Measurements from ENCODE around the gene CHD8.

Gene CHD8

DNA sequence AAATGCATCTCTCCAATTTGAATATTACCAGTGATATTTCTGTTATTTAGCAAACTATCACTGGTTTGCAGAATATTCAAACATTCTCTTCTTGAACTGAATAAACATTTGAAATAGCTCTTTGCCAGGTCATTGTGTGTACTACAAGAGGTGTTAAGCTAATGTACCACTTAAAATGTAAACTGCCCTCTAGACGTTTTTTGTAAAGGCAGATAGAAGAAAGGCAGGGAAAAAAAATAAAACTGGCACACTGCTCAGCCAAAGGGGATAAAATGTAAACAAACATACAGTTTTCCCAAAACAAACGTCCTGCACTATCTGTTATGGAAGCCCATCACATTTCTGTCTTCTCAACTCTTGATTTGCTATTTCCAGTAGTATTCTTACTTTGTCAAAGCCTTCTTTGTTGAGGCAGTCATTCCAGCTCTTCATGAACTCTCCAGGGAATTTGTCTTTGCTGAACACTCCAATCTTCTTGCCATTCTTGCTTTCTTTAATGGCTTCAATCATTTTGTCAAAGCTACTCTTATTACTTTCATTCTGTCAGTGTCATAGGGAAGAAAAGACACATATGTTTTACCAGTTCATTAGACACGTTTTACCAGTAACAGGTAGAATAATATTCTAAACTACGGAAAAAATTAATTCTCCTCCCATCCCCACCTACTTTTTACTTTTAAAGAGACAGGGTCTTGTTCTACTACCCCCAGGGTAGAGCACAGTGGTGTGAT lies 85.8 kb downstream of the CHD8 start:
- DNase-seq (ENCODE audit: low read depth, low spot score): no peak

DNA sequence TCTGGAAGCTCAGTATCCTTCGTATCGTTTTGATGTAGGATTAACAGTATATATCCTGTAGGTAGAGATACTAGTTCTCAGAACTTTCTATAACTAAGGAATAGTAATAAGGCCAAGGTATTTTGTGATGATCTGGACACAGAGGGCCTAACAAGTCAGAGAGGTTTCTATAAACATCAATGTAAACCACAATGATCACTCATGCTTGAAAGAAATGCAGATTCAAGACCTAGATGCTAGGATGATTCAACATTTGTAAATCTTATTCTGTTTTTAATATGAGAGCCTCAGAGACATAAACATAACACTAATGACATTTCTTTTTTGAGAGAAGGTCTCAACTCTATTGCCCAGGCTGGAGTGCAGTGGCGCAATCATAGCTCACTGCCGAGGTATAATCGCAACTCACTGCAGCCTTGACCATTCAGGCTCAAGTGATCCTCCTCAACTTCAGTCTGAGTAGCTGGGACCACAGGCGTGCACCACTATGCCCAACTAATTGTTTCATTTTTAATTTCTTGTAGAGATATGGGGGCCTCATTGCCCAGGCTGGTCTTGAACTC lies 88.3 kb downstream of the CHD8 start:
- DNase-seq (ENCODE audit: low read depth, low spot score): no peak

DNA sequence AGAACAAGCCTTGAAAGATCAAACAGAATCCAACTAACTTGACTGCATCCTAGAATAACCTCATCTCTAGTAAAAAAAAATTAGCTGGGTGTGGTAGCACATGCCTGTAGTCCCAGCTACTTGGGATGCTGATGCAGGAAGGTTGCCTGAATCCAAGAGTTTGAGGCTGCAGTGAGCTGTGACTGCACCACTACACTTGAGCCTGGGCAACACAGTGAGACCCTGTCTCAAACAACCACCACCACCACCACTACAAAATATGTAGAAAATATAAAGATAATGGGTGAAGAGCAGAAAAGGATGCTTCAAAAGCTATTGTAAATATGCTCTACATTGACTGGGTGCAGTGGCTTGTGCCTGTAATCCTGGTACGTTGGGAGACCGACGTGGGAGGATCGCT lies 99.4 kb downstream of the CHD8 start:
- no peak for DNase-seq (ENCODE audit: low read depth, low spot score)

DNA sequence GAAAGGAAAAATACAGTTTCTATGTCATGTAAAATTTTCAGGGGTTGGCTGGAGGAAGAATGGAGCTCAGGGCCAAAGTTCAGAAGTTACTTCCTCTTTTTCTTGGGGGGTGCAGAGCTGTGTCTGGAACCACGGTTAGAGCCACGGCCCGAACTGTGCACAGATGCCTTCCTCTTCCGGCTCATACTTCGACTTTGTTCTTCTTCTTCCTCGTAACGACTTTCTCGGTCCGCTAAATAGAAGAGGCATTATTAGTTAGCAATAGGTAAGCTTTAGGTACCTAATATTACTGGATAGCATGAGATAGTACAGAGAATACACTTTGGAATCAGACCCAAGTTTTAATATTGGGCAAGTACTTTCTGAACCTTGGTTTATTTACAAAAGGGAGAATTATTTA lies 103.3 kb downstream of the CHD8 start:
- DNase-seq (ENCODE audit: low read depth, low spot score): no peak

DNA sequence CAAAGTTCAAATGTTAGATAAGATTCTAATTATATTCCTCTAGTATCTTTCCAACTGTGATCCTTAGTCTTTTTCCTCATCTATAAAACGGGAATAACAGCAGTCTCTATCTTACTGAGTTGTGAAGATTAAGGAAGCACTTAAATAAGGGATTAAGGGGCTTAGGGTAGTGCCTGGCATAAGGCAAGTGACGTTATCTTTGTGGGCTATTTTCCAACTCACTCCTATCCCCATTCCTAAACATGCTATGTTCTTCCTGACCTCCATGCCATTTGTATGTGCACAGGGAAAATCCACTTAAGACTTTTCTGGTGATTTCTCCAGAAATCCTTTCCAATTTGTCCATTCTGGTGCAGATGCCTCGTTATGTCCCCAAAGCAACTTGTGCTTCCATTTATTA lies 105.4 kb downstream of the CHD8 start:
- DNase-seq (ENCODE audit: low read depth, low spot score): no peak

DNA sequence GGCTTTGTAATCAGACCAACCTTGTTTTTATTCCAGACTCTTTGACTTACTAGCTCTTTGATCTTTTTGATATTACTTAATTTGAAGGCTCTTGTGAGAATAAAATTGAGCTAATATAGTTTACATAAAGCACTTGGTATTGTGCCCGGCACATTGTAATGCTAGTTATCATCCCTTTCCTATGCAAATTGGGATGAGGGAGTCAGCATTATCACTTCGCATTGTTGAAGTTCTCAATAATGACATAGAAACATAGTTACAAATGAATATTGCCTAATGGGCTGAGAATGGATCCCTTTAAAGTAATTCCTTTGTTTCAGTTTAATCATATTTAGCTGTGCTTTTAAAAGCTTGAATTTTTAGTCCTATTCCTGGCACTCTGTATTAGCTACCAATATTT lies 108.7 kb downstream of the CHD8 start:
- no peak for DNase-seq (ENCODE audit: low read depth, low spot score)

DNA sequence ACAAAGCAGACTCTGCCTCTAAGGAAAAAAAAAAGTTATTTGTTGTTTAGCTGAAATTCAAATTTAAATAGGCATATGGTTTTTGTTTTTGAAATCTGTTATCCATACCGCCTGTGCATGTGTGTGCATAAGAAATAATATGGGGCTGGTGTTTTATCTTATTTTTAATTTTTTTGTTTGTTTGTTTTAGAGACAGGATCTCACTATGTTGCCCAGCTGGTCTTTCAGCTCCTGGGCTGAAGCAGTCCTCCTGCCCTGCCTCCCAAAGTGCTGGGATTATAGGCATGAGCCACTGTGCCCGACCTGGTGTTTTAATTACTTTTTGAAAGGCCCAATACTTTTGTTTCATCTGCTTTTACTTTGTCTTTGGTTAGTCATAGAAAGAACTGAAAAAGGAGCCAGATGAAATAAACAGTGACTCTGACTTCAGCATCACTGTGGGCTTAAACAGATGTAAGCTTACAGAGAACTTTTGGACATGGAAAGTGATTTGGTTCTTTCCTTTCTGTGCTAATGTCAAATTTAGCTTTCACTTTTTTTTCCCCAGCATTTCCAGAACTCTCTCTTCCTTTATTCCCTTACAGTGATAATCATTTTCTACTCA lies 109.3 kb downstream of the CHD8 start:
- no peak for DNase-seq (ENCODE audit: low read depth, low spot score)

DNA sequence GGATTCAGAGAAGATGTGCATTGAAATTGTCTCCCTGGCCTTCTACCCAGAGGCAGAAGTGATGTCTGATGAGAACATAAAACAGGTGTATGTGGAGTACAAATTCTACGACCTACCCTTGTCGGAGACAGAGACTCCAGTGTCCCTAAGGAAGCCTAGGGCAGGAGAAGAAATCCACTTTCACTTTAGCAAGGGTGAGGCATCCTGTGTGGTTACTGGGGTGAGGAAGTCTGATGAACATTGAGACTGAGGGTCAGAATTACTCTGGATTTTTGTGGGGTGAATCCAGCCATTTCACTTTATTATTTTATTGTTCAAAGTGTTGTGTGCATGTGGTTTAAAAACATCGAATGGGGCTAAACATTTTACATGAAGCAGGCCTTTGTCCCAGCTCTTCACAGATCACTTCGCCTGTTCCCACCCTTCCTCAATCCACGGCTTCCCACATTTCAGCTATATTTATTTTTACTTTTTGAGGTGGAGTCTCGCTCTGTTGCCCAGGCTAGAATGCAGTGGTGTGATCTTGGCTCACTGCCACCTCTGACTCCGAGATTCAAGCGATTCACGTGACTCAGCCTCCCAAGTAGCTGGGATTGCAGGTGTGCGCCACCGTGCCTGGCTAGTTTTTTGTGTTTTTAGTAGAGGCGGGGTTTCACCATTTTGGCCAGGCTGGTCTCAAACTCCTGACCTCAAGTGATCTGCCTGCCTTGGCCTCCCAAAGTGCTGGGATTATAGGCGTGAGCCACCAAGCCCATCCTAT lies 112.7 kb downstream of the CHD8 start:
- no peak for DNase-seq (ENCODE audit: low read depth, low spot score)
